A673 (cell line): ENCODE data around the gene POMC.

Source experiments
- EZH2 ChIP-seq: fragments of 200-600 bp; sonication (generic); IDR thresholded peaks from 2 replicates; pipeline ENCODE4 v1.6.1; 2017; ENCODE audit warnings: borderline replicate concordance, low read depth, mild to moderate bottlenecking, mixed read lengths, antibody characterized with exemption, low read length; ENCODE audit not compliant: poor library complexity, severe bottlenecking
- TF ChIP-seq, protein P1 (sequence below): fragments of 300-800, 200-600 bp; sonication (generic); conservative IDR thresholded peaks from 2 replicates; pipeline ENCODE4 v1.5.1; 2017; ENCODE audit warnings: low read depth, mild to moderate bottlenecking, antibody characterized with exemption, low read length, moderate library complexity, mixed read lengths

DNA sequence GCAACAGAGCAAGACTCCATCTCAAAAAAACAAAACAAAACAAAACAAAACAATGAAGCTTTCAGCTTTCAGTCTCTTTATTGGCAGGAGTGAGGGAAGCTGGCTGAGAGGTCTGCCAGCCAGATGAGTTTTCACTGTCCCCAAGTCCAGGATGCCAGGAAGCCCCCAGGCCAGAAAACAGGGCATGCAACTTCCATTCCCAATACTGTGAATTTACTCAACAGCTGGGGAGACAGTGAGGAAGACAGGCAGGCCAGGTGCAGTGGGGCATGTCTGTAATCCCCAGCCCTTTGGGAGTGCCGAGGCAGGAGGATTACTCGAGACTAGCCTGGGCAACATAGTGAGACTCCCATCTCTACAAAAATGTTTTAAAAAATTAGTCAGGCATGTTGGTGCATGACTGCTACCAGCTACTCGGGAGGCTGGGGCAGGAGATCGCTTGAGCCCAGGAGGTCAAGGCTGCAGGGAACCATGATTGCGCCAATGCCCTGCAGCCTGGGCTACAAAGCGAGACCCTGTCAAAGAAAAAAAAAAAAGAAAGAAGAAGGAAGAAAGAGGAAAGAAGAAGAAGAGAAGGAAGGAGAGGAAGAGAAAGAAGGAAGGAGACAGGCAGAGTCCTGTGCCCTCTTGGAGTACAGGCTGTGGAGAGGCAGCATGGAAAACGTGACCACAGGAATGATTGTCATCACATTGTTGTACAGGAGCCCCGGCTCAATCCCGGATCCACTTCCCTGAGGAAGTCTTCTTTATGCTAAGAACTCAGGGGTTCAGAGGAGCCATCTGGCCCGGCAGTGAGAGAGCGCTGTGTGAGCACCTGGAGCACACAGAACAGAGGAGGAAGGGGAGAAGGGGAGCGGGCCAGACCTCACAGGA is 29.2 kb upstream of the POMC start:
- TF ChIP-seq, protein P1, sequence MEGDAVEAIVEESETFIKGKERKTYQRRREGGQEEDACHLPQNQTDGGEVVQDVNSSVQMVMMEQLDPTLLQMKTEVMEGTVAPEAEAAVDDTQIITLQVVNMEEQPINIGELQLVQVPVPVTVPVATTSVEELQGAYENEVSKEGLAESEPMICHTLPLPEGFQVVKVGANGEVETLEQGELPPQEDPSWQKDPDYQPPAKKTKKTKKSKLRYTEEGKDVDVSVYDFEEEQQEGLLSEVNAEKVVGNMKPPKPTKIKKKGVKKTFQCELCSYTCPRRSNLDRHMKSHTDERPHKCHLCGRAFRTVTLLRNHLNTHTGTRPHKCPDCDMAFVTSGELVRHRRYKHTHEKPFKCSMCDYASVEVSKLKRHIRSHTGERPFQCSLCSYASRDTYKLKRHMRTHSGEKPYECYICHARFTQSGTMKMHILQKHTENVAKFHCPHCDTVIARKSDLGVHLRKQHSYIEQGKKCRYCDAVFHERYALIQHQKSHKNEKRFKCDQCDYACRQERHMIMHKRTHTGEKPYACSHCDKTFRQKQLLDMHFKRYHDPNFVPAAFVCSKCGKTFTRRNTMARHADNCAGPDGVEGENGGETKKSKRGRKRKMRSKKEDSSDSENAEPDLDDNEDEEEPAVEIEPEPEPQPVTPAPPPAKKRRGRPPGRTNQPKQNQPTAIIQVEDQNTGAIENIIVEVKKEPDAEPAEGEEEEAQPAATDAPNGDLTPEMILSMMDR, result no peak
- TF ChIP-seq EZH2, result no peak
